H1 (cell line): ENCODE results near the gene LPAR6. TPM values are rescaled to one million over a fixed set of nuclear protein-coding genes. Genes with fewer than 3 reads are reported as not detected.

Experiments
- BACH1 ChIP-seq: IDR thresholded peaks from 2 replicates; pipeline ENCODE4 v1.6.1; 2012; ENCODE audit warnings: low read length, improper control_type of control experiment
- CTCF ChIP-seq, 3 experiments: IDR thresholded peaks; 1 replicate in 2 of 3; 2 replicates in 1 of 3; pipeline versions ENCODE4 v1.5.1 to v1.6.1; 2011; ENCODE audit warnings: low read length in 3 of 3, mild to moderate bottlenecking in 3 of 3, inconsistent platforms in 2 of 3, low read depth in 1 of 3, moderate library complexity in 1 of 3; ENCODE audit not compliant: insufficient read depth in 1 of 3; ENCODE audit errors: control extremely low read depth in 1 of 3
- RBBP5 ChIP-seq: IDR thresholded peaks from 2 replicates; pipeline ENCODE4 v1.7.1; 2012; ENCODE audit warnings: low read depth, mild to moderate bottlenecking, inconsistent platforms, low read length, moderate library complexity, borderline replicate concordance
- YY1 ChIP-seq: IDR thresholded peaks from 2 replicates; pipeline ENCODE4 v1.6.1; 2011; ENCODE audit warnings: low read depth, mild to moderate bottlenecking, low read length
- polyA plus RNA-seq, 7 experiments: library from polyadenylated mRNA; depleted of rRNA in 3 of 7; stranded (reverse) in 5 of 7; unstranded in 2 of 7; fragments of >200 nt in 5 of 7; fragments of 200-250 nt in 2 of 7; gene quantifications; 1 replicate in 5 of 7; 2 replicates in 1 of 7; 4 replicates in 1 of 7; pipeline versions ENCODE4 v1.2.1 to v1.2.3, GENCODE V29; 2011 to 2013; ENCODE audit warnings: missing spikeins in 2 of 7, mixed read lengths in 2 of 7
- total RNA-seq: library from RNA; stranded (reverse); fragmentation: NEBNext Ultra II Directional; extraction: Animal tissue kit (Norgen Biotek cat#: 25700); gene quantifications from 2 replicates; pipeline ENCODE4 v1.2.1, GENCODE V29; 2021

Gene LPAR6
- total and polyA plus RNA-seq, 2 of the 8 experiments (the other 6 are each of a cell fraction or from before 2014, with no cell fraction given) = 0.50 to 0.97 TPM

DNA sequence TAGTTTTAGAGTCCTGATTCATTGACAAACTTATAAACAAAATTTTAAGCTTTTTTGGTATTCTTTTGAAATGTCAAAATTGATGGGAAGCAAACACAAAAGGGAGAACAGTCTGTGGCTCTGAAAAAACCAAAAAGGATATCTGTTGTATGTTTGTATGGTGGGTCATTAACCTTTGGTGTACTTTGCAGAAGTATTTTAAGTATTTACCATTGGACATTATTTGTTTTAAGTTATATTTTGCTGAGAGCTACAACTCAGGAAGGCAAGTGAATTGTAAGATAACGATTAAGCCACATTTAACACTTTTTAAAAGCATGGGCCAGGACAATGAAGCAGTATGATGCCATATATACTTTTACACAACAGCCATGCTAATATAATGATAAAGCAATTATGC lies 15.2 kb downstream of the LPAR6 start (continued):
- TF ChIP-seq YY1 = no peak
- TF ChIP-seq CTCF (IDR thresholded peaks at IDR 0.05; ENCODE audit: control extremely low read depth in 1 of 3, insufficient read depth in 1 of 3, low read depth in 1 of 3, low read length in 3 of 3) = no peak
- no peak for TF ChIP-seq BACH1
- TF ChIP-seq RBBP5 = no peak
- TF ChIP-seq, all 59 proteins: peak for 0
